GM23338 (cell line): ENCODE data around the gene FEM1B. TPM values are rescaled to one million over a fixed set of nuclear protein-coding genes. Genes with fewer than 3 reads are reported as not detected.

Experiments used
- ATAC-seq: fragments of 200-7000 bp; cut with Tn5 transposase; 3 replicates; pipeline ENCODE4 v1.9.1; 2020
- DNase-seq: peaks from one replicate; pipeline ENCODE4 v3.0.0-alpha.2; 2015; ENCODE audit warnings: low spot score
- H2AFZ ChIP-seq: fragments of 200-600 bp; sonication (generic); 2 replicates; pipeline ENCODE4 v1.8.0; 2016; ENCODE audit warnings: antibody characterized with exemption, mild to moderate bottlenecking, moderate library complexity
- H3F3A ChIP-seq: fragments of 200-600 bp; sonication (generic); replicated peaks from 2 replicates; pipeline ENCODE4 v1.8.0; 2017; ENCODE audit warnings: antibody characterized with exemption, mixed run types, low read depth
- H3K27ac ChIP-seq: fragments of 200-600 bp; sonication (generic); 2 replicates; pipeline ENCODE4 v1.6.1; 2016; ENCODE audit warnings: low read depth
- H3K27me3 ChIP-seq: fragments of 200-600 bp; sonication (generic); 2 replicates; pipeline ENCODE4 v1.8.0; 2016; ENCODE audit warnings: mild to moderate bottlenecking, mixed run types, moderate library complexity; ENCODE audit not compliant: insufficient read depth
- H3K36me3 ChIP-seq: fragments of 200-600 bp; sonication (generic); 2 replicates; pipeline ENCODE4 v1.8.0; 2016; ENCODE audit warnings: mild to moderate bottlenecking; ENCODE audit not compliant: insufficient read depth
- H3K4me1 ChIP-seq: fragments of 200-600 bp; sonication (generic); 2 replicates; pipeline ENCODE4 v1.8.0; 2016; ENCODE audit warnings: mild to moderate bottlenecking, moderate library complexity; ENCODE audit not compliant: insufficient read depth
- H3K4me2 ChIP-seq: fragments of 200-600 bp; sonication (generic); 2 replicates; pipeline ENCODE4 v1.7.1; 2017; ENCODE audit warnings: mixed run types
- H3K4me3 ChIP-seq: fragments of 200-600 bp; sonication (generic); 2 replicates; pipeline ENCODE4 v1.6.1; 2016; ENCODE audit warnings: mixed run types
- H3K79me2 ChIP-seq: fragments of 200-600 bp; sonication (generic); replicated peaks from 2 replicates; pipeline ENCODE4 v1.8.0; 2017; ENCODE audit warnings: mild to moderate bottlenecking; ENCODE audit not compliant: insufficient read depth
- H3K9me2 ChIP-seq: fragments of 200-600 bp; sonication (generic); 2 replicates; pipeline ENCODE4 v1.8.0; 2017; ENCODE audit not compliant: insufficient read depth
- H4K20me1 ChIP-seq: fragments of 200-600 bp; sonication (generic); replicated peaks from 2 replicates; pipeline ENCODE4 v1.8.0; 2017; ENCODE audit warnings: mild to moderate bottlenecking; ENCODE audit not compliant: insufficient read depth
- H3K27ac Mint-ChIP-seq: 2 replicates; pipeline ENCODE4 v1.8.0; 2020; ENCODE audit warnings: inconsistent platforms, mild to moderate bottlenecking, moderate library complexity, mixed read lengths
- H3K27me3 Mint-ChIP-seq: 3 replicates; pipeline ENCODE4 v1.8.0; 2022; ENCODE audit warnings: low read depth, mild to moderate bottlenecking, moderate library complexity, mixed read lengths, inconsistent platforms; ENCODE audit not compliant: insufficient read depth, poor library complexity
- H3K36me3 Mint-ChIP-seq: 3 replicates; pipeline ENCODE4 v1.8.0; 2021; ENCODE audit warnings: low read depth, mild to moderate bottlenecking, inconsistent platforms, moderate library complexity, mixed read lengths
- H3K4me1 Mint-ChIP-seq: 3 replicates; pipeline ENCODE4 v1.8.0; 2020; ENCODE audit warnings: mild to moderate bottlenecking, inconsistent platforms, mixed read lengths
- H3K4me3 Mint-ChIP-seq: 3 replicates; pipeline ENCODE4 v1.8.0; 2021; ENCODE audit warnings: moderate library complexity, mild to moderate bottlenecking, inconsistent platforms, mixed read lengths
- H3K9me3 Mint-ChIP-seq: 3 replicates; pipeline ENCODE4 v1.8.0; 2020; ENCODE audit warnings: moderate library complexity, mild to moderate bottlenecking, inconsistent platforms, mixed read lengths
- CREB1 ChIP-seq: fragments of 250-450 bp; sonication (Bioruptor Pico); IDR thresholded peaks from 2 replicates; pipeline ENCODE4 v1.5.0; 2020; ENCODE audit warnings: low read depth, mild to moderate bottlenecking, moderate library complexity
- CTCF ChIP-seq, 2 experiments: fragments of 200-600 bp in 1 of 2; sonication (generic) in 1 of 2; conservative IDR thresholded peaks; 2 replicates each; pipeline versions ENCODE4 v1.5.1 to v1.6.1; 2016 to 2017; ENCODE audit warnings: antibody characterized with exemption in 2 of 2, low read depth in 2 of 2, mild to moderate bottlenecking in 2 of 2, moderate library complexity in 1 of 2
- ETS1 ChIP-seq: IDR thresholded peaks from 2 replicates; pipeline ENCODE4 v1.6.1; 2016; ENCODE audit warnings: antibody characterized with exemption
- EZH2 ChIP-seq: fragments of 200-600 bp; sonication (generic); IDR thresholded peaks from one replicate; pipeline ENCODE4 v1.8.0; 2017; ENCODE audit warnings: antibody characterized with exemption, mild to moderate bottlenecking, low read depth; ENCODE audit not compliant: unreplicated experiment
- EZH2phosphoT487 ChIP-seq: fragments of 200-600 bp; sonication (generic); IDR thresholded peaks from one replicate; pipeline ENCODE4 v1.8.1; 2018; ENCODE audit warnings: antibody characterized with exemption; ENCODE audit not compliant: unreplicated experiment
- JUNB ChIP-seq: IDR thresholded peaks from one replicate; pipeline ENCODE4 v1.6.1; 2016; ENCODE audit warnings: antibody characterized with exemption; ENCODE audit not compliant: unreplicated experiment
- NANOG ChIP-seq: IDR thresholded peaks from 2 replicates; pipeline ENCODE4 v1.6.1; 2016; ENCODE audit warnings: antibody characterized with exemption, borderline replicate concordance
- POLR2AphosphoS5 ChIP-seq: IDR thresholded peaks from 2 replicates; pipeline ENCODE4 v1.6.1; 2016; ENCODE audit warnings: antibody characterized with exemption, low read depth
- REST ChIP-seq: IDR thresholded peaks from one replicate; pipeline ENCODE4 v1.6.1; 2018; ENCODE audit warnings: antibody characterized with exemption; ENCODE audit not compliant: unreplicated experiment
- STAT1 ChIP-seq: IDR thresholded peaks from one replicate; pipeline ENCODE4 v1.6.1; 2016; ENCODE audit warnings: antibody characterized with exemption; ENCODE audit not compliant: unreplicated experiment
- ZNF114 ChIP-seq: fragments of 250-450 bp; sonication (Bioruptor Pico); IDR thresholded peaks from 2 replicates; pipeline ENCODE4 v1.5.0; 2020; ENCODE audit warnings: mild to moderate bottlenecking, moderate library complexity
- ZNF331 ChIP-seq: fragments of 250-450 bp; sonication (Bioruptor Pico); IDR thresholded peaks from 2 replicates; pipeline ENCODE4 v1.5.0; 2020; ENCODE audit warnings: low read depth, mild to moderate bottlenecking, moderate library complexity
- ZNF462 ChIP-seq: fragments of 250-450 bp; sonication (Bioruptor Pico); IDR thresholded peaks from 2 replicates; pipeline ENCODE4 v1.5.0; 2020; ENCODE audit warnings: mild to moderate bottlenecking, moderate library complexity
- polyA plus RNA-seq: library from polyadenylated mRNA; unstranded; fragments of >200 nt; fragmentation: Nextera tagmentation; extraction: Ambion mirVana; gene quantifications from 2 replicates; pipeline ENCODE4 v1.2.1, GENCODE V29; 2016
- total RNA-seq: library from RNA; depleted of rRNA; stranded (reverse); fragments of >200 nt; shearing (Covaris generic); gene quantifications from 2 replicates; pipeline ENCODE4 v1.2.3, GENCODE V29; 2014

The FEM1B gene
- total and polyA plus RNA-seq, 2 experiments from 2014 or later, result 13.0 to 82.0 TPM

- DNase-seq, result peak; percentile 30
- Histone ChIP-seq H3K4me2 (peak overlapping the region; percentile 46; the same call in 1 of the 2 replicates), H4K20me1 (no peaks in the 10 kb centered on the region), H3K9me2 (no peaks in the 10 kb centered on the region), H3K4me1 (peaks cover 33% of the 10 kb centered on the region), H3K27me3 (no peaks in the 10 kb centered on the region), H3K79me2 (no peaks in the 10 kb centered on the region), H3K4me3 (no peak overlapping the region), H3F3A (peaks cover 10% of the 10 kb centered on the region; the same call in 1 of the 2 replicates), H2AFZ (peak overlapping the region; percentile 56; the same call in 1 of the 2 replicates), H3K27ac (no peak overlapping the region), H3K36me3 (no peaks in the 10 kb centered on the region)
- TF ChIP-seq STAT1 (no peak), ZNF114 (no peak), NANOG (no peak), EZH2phosphoT487 (no peak), CREB1 (no peak), JUNB (no peak), EZH2 (no peak), POLR2AphosphoS5 (no peak), CTCF (conservative IDR thresholded peaks at IDR 0.05; ENCODE audit: low read depth in 2 of 2) (no peak), ETS1 (no peak), ZNF331 (CRISPR knock-in tag) (no peak), ZNF462 (CRISPR knock-in tag) (no peak), REST (no peak)
- no peaks in the 10 kb centered on the region for H3K36me3 Mint-ChIP-seq
- peak; percentile 84 for ATAC-seq
- peaks cover 30% of the 10 kb centered on the region for H3K4me1 Mint-ChIP-seq
- no peaks in the 10 kb centered on the region for H3K9me3 Mint-ChIP-seq
- H3K27me3 Mint-ChIP-seq, result peaks cover 4% of the 10 kb centered on the region
- peak overlapping the region; percentile 8; the same call in 1 of the 3 replicates for H3K4me3 Mint-ChIP-seq
- peak overlapping the region; percentile 80 for H3K27ac Mint-ChIP-seq
These were observed 5.6 kb upstream of the FEM1B start for GRCh38 chr15:68271854-68272471.
